ENCODE data around the gene BRD2.

GRCh38 chr6:33030245-33030644 lies 61.9 kb downstream of the BRD2 start:
- TF ChIP-seq POLR2AphosphoS5 (IDR thresholded peaks at IDR 0.05; ENCODE audit: low read depth) (no peak), CTCF (IDR thresholded peaks at IDR 0.05; ENCODE audit: insufficient read depth, low read length) (no peak), SPI1 (IDR thresholded peaks at IDR 0.05; ENCODE audit: borderline replicate concordance, low read depth) (no peak), REST (IDR thresholded peaks at IDR 0.05; ENCODE audit: insufficient replicate concordance, low read depth) (no peak), GABPA (IDR thresholded peaks at IDR 0.05; ENCODE audit: low read depth) (no peak)

Measured in HL-60 (cell line).